Smooth muscle cell of the umbilical artery (primary cell): ENCODE results near the gene CREB3. TPM values are rescaled to one million over a fixed set of nuclear protein-coding genes. Genes with fewer than 3 reads are reported as not detected.

Experiments used
- total RNA-seq: library from RNA; depleted of rRNA; stranded (reverse); fragments of >200 nt; gene quantifications from 2 replicates; pipeline ENCODE4 v1.2.3, GENCODE V29; 2014

The CREB3 gene, protein sequence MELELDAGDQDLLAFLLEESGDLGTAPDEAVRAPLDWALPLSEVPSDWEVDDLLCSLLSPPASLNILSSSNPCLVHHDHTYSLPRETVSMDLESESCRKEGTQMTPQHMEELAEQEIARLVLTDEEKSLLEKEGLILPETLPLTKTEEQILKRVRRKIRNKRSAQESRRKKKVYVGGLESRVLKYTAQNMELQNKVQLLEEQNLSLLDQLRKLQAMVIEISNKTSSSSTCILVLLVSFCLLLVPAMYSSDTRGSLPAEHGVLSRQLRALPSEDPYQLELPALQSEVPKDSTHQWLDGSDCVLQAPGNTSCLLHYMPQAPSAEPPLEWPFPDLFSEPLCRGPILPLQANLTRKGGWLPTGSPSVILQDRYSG
- total RNA-seq = 97.4 and 118 TPM in 2 replicates

DNA sequence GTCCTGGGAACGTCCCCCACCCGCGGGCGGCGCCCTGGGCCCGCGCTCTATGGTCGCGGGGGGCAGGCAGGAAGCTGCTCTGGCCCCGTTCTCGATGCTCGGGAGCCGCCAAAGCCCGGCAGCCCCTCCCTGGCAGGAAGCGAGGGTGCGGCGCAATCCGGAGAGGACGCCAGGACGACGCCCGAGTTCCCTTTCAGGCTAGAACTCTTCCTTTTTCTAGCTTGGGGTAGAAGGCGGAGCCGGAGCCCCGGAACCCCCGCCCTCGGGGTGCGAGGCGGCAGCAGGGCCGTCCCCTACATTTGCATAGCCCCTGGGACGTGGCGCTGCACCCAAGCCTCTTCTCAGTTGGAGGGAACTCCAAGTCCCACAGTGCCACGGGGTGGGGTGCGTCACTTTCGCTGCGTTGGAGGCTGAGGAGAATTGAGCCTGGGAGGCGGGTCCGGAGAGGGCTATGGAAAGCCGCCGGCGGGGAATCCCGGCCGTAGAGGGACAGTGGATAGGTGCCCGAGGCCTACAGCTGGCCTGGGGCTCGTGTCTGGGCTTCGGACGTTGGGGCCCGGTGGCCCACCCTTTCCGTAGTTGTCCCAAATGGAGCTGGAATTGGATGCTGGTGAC lies at the start of gene CREB3, which contains the start of gene TLN1:
Gene CREB3 (plus strand): TSS at position 482 of the 615 bp plus-strand sequence. CDS start 107 bp downstream, at position 589.
Gene TLN1 (minus strand): TSS at position 11 of the 615 bp plus-strand sequence. CDS start 6,501 bp downstream, outside the sequence.

DNA sequence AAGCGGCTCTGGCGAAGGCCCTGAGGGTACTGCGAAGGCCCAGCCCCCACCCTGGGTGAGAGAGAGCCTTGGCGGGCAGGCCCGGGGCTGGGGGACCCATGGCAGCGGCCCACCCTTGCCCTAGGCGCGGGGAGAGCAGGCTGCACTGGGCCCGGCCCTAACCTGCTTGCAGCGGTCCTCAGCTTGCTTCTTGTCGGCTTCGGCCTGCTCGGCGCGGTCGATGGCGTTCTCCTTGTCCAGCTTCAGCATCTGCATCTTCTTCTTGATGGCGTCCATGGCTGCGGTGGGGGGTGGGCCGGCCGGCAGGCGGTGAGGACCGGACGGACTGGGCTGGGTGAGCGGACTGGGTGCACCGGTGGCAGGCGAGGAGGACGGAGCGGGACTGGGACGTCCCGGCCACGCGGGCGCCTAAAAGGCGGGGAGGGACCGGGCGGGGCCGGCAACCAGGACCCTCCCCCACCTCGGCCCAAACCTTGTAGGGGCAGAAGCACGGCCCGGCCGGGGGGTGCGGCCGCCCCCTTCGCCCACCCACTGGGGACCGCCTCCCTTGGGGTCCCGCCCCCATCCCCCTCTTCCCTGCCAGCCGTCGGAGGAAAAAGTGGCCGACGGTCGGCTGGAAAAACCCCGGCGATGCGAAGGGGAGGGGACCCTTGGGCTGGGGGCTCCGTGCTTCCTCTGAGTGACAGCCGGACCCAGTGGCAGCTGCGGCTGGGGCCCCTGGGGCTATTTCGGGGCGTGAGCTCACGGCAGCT lies 42.7 kb upstream of the CREB3 start, which contains the start of gene TPM2:
Gene TPM2 (minus strand): TSS at position 384 of the 752 bp plus-strand sequence. CDS start 108 bp downstream, at position 276.

DNA sequence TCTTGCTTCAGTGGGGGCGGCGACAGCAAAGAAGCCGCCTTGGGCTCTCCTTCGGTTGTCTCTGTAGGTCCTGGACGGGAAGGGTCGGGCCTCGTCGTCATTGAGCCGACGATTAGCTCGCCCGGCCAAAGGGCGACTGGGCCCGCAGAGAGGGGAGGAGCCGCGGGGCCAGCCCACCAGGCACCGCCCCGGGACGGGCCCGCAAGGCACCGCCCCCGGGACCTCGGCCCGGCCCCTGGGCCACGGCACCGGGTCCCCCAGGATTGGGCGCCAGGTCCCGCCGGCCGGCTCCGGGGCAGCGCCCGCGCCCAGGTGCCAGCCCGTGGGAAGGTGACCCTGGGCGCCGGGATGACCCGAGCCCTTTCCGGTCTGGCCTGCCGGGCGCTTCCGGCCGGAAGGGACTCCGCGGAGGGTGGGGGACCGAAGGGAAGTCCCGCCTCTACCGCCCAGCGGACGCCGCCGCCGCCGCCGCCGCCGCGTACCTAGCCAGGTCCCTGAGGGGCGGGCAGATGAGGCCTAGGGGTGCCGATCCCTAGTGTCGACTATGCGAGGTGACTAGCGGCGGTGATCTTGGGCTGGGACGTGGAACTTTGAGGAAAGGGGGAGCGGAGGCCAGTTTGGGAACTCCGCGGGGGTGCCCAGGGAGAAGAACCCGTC lies 16.5 kb downstream of the CREB3 start, which contains the start of the genes GBA2 and RGP1:
Gene GBA2 (minus strand): TSS at position 371 of the 657 bp plus-strand sequence. CDS start 524 bp downstream, outside the sequence.
Gene RGP1 (plus strand): TSS at position 430 of the 657 bp plus-strand sequence. CDS start 469 bp downstream, outside the sequence.

DNA sequence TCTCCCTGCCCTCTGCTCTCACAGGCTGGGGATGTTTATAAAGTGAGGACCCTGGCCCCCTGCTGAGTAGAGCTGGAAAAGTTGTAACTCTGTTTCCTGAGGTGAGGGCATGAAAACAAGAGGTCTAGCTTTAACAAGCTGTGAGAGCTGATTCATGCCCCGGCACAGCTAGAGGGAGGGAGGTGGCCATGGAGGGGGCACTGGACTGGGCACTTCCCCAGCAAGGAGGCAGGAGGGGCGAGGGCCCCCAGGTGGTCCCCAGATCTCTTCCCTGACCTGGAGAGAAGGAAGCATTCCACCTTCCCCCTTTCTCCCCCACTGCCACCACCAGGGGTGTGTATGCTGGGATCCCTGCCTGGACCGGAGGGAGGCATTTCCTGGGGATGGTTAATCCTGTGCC lies 21.8 kb downstream of the CREB3 start, which contains the start of gene MSMP:
Gene MSMP (minus strand): TSS at position 13 of the 400 bp plus-strand sequence. CDS start 147 bp downstream, outside the sequence.

Other genes starting within 250 kb of the CREB3 start
- 22.6 and 44.1 TPM in 2 replicates for gene RUSC2, start 242.6 kb upstream of the CREB3 start, total RNA-seq
- 11.9 and 12.2 TPM in 2 replicates for gene TESK1, start 127.4 kb upstream of the CREB3 start, total RNA-seq
- 0.32 and 1.2 TPM in 2 replicates for gene CD72, start 114.3 kb upstream of the CREB3 start, total RNA-seq
- not detected in 2 replicates for gene SIT1, start 81.7 kb upstream of the CREB3 start, total RNA-seq
- 680 and 5,299 TPM in 2 replicates for gene RMRP, start 74.6 kb upstream of the CREB3 start, total RNA-seq
- gene CCDC107, start 74.4 kb upstream of the CREB3 start, total RNA-seq = 9.2 and 13.7 TPM in 2 replicates
- 0.30 and 0.92 TPM in 2 replicates for gene ARHGEF39, start 67.5 kb upstream of the CREB3 start, total RNA-seq
- 3.6 and 8.1 TPM in 2 replicates for gene CA9, start 58.7 kb upstream of the CREB3 start, total RNA-seq
- gene TPM2, start 42.7 kb upstream of the CREB3 start, total RNA-seq = 1,294 and 1,826 TPM in 2 replicates
- 548 and 1,223 TPM in 2 replicates for gene TLN1, start 471 bp upstream of the CREB3 start, total RNA-seq
- gene GBA2, start 16.6 kb downstream of the CREB3 start, total RNA-seq = 23.5 and 31.0 TPM in 2 replicates
- 12.5 and 21.2 TPM in 2 replicates for gene RGP1, start 16.6 kb downstream of the CREB3 start, total RNA-seq
- gene MSMP, start 21.6 kb downstream of the CREB3 start, total RNA-seq = 0.30 and 0.55 TPM in 2 replicates
- gene NPR2, start 58.9 kb downstream of the CREB3 start, total RNA-seq = 30.6 and 38.0 TPM in 2 replicates
- gene SPAG8, start 79.6 kb downstream of the CREB3 start, total RNA-seq = 0.55 and 1.2 TPM in 2 replicates
- gene HINT2, start 82.4 kb downstream of the CREB3 start, total RNA-seq = 7.5 and 11.9 TPM in 2 replicates
- gene FAM221B, start 96.1 kb downstream of the CREB3 start, total RNA-seq = not detected in 2 replicates
- gene TMEM8B, start 96.6 kb downstream of the CREB3 start, total RNA-seq = 2.7 and 6.2 TPM in 2 replicates
- gene OR13J1, start 137.7 kb downstream of the CREB3 start, total RNA-seq = not detected in 2 replicates
- gene HRCT1, start 173.5 kb downstream of the CREB3 start, total RNA-seq = 0.30 and 0.51 TPM in 2 replicates
- gene SPAAR, start 176.8 kb downstream of the CREB3 start, total RNA-seq = 0.14 TPM in 1 of 2 replicates, not detected in the other
- gene OR2S2, start 225.5 kb downstream of the CREB3 start, total RNA-seq = not detected in 2 replicates